ENCODE results near the gene THSD4.
"Not testable (repeated sequence)": the region's sequence is repeated elsewhere in the genome, so short reads cannot be mapped to it uniquely, and the experiment has no call there.

THSD4 gene

GRCh38 chr15:71124937-71125790, 9.9 kb downstream of the THSD4 start:
- no peak for DNase-seq

- no peak for DNase-seq
Measured at GRCh38 chr15:71125831-71126450, 10.7 kb downstream of the THSD4 start.

- no peak for DNase-seq
Measured at GRCh38 chr15:71127083-71127482, 11.8 kb downstream of the THSD4 start.

GRCh38 chr15:71128159-71128558, 12.9 kb downstream of the THSD4 start:
- not testable (repeated sequence) for DNase-seq

GRCh38 chr15:71128939-71129562, 13.8 kb downstream of the THSD4 start:
- DNase-seq = no peak

GRCh38 chr15:71129669-71130068, 14.4 kb downstream of the THSD4 start:
- no peak for DNase-seq

- DNase-seq = no peak
Measured at GRCh38 chr15:71131601-71132362, 16.5 kb downstream of the THSD4 start.

- DNase-seq = no peak
Measured at GRCh38 chr15:71133747-71134472, 18.6 kb downstream of the THSD4 start.

- no peak for DNase-seq
Measured at GRCh38 chr15:71136159-71136783, 21.0 kb downstream of the THSD4 start.

GRCh38 chr15:71136793-71137518, 21.7 kb downstream of the THSD4 start:
- DNase-seq = no peak

- DNase-seq = no peak
Measured at GRCh38 chr15:71138473-71138872, 23.2 kb downstream of the THSD4 start.

- no peak for DNase-seq
Measured at GRCh38 chr15:71139241-71139640, 24.0 kb downstream of the THSD4 start.

GRCh38 chr15:71141572-71141971, 26.3 kb downstream of the THSD4 start:
- DNase-seq = no peak

- no peak for DNase-seq
Measured at GRCh38 chr15:71142780-71143179, 27.5 kb downstream of the THSD4 start.

- no peak for DNase-seq
Measured at GRCh38 chr15:71143373-71144310, 28.4 kb downstream of the THSD4 start.

GRCh38 chr15:71145648-71146047, 30.4 kb downstream of the THSD4 start:
- no peak for DNase-seq

- DNase-seq = no peak
Measured at GRCh38 chr15:71146580-71146982, 31.3 kb downstream of the THSD4 start.

GRCh38 chr15:71148048-71148447, 32.8 kb downstream of the THSD4 start:
- DNase-seq = no peak

GRCh38 chr15:71149646-71150557, 34.6 kb downstream of the THSD4 start:
- no peak for DNase-seq
